OCI-LY1 (cell line): ENCODE data around the gene NAA25.

Experiments
- H2AFZ ChIP-seq: fragments of 200-600 bp; sonication (generic), shearing (Covaris generic); 2 replicates; pipeline ENCODE4 v1.6.0; 2014; ENCODE audit warnings: antibody characterized with exemption, mild to moderate bottlenecking, low read length
- H3F3A ChIP-seq: fragments of 200-600 bp; sonication (generic), shearing (Covaris generic); 2 replicates; pipeline ENCODE4 v1.6.0; 2014; ENCODE audit warnings: mild to moderate bottlenecking, antibody characterized with exemption, low read length, moderate library complexity; ENCODE audit not compliant: insufficient read depth
- H3K27ac ChIP-seq: fragments of 200-600 bp; sonication (generic); 2 replicates; pipeline ENCODE4 v1.5.1; 2014; ENCODE audit warnings: low read length, mixed run types, mild to moderate bottlenecking, low read depth; ENCODE audit not compliant: poor library complexity, severe bottlenecking
- H3K27me3 ChIP-seq: fragments of 200-600 bp; sonication (generic); 2 replicates; pipeline ENCODE4 v1.6.0; 2014; ENCODE audit warnings: antibody characterized with exemption, mild to moderate bottlenecking, low read length, moderate library complexity; ENCODE audit not compliant: insufficient read depth
- H3K36me3 ChIP-seq: fragments of 200-600 bp; sonication (generic); 2 replicates; pipeline ENCODE4 v1.6.1; 2014; ENCODE audit warnings: mild to moderate bottlenecking, antibody characterized with exemption, low read length, moderate library complexity, mixed read lengths; ENCODE audit not compliant: insufficient read depth
- H3K4me1 ChIP-seq: fragments of 200-600 bp; sonication (generic); 2 replicates; pipeline ENCODE4 v1.5.1; 2014; ENCODE audit warnings: mild to moderate bottlenecking, low read length, moderate library complexity; ENCODE audit not compliant: insufficient read depth, severe bottlenecking
- H3K4me2 ChIP-seq: fragments of 200-600 bp; sonication (generic), shearing (Covaris generic); 2 replicates; pipeline ENCODE4 v1.6.1; 2014; ENCODE audit warnings: low read length
- H3K4me3 ChIP-seq: fragments of 200-600 bp; sonication (generic); 2 replicates; pipeline ENCODE4 v1.5.1; 2014; ENCODE audit warnings: low read length, low read depth, mild to moderate bottlenecking, mixed read lengths; ENCODE audit not compliant: poor library complexity, severe bottlenecking
- H3K79me2 ChIP-seq: fragments of 200-600 bp; shearing (Covaris generic); 2 replicates; pipeline ENCODE4 v1.6.1; 2016; ENCODE audit warnings: mixed run types, low read length, mixed read lengths; ENCODE audit not compliant: insufficient read depth
- H3K9ac ChIP-seq: fragments of 200-600 bp; sonication (generic), shearing (Covaris generic); 2 replicates; pipeline ENCODE4 v1.6.1; 2014; ENCODE audit warnings: mild to moderate bottlenecking, low read length, mixed read lengths
- H3K9me2 ChIP-seq: fragments of 200-600 bp; sonication (generic), shearing (Covaris generic); 2 replicates; pipeline ENCODE4 v1.6.1; 2014; ENCODE audit warnings: low read depth, mild to moderate bottlenecking, low read length, mixed read lengths
- H3K9me3 ChIP-seq: fragments of 200-600 bp; shearing (Covaris generic); 2 replicates; pipeline ENCODE4 v1.6.1; 2014; ENCODE audit warnings: low read length, mixed read lengths
- H4K20me1 ChIP-seq: fragments of 200-600 bp; sonication (generic), shearing (Covaris generic); 2 replicates; pipeline ENCODE4 v1.6.0; 2016; ENCODE audit warnings: mild to moderate bottlenecking, low read length; ENCODE audit not compliant: insufficient read depth
- EZH2 ChIP-seq: fragments of 200-600 bp; sonication (generic), shearing (Covaris generic); IDR thresholded peaks from 2 replicates; pipeline ENCODE4 v1.8.0; 2017; ENCODE audit warnings: borderline replicate concordance, mixed run types, mild to moderate bottlenecking, antibody characterized with exemption, low read length, moderate library complexity, mixed read lengths
- TF ChIP-seq, protein P1 (sequence below): fragments of 200-600 bp; sonication (generic), shearing (Covaris generic); IDR thresholded peaks from 2 replicates; pipeline ENCODE4 v1.5.1; 2017; ENCODE audit warnings: mild to moderate bottlenecking, antibody characterized with exemption, low read length, moderate library complexity, mixed read lengths

The NAA25 gene

GRCh38 chr12:112151766-112152541, 43.4 kb upstream of the NAA25 start:
- no peak overlapping the region for H3K4me3 ChIP-seq
- H3K36me3 ChIP-seq = peaks cover 55% of the 10 kb centered on the region
- H3K27ac ChIP-seq = no peak overlapping the region
- no peak for TF ChIP-seq EZH2
- TF ChIP-seq, protein P1, sequence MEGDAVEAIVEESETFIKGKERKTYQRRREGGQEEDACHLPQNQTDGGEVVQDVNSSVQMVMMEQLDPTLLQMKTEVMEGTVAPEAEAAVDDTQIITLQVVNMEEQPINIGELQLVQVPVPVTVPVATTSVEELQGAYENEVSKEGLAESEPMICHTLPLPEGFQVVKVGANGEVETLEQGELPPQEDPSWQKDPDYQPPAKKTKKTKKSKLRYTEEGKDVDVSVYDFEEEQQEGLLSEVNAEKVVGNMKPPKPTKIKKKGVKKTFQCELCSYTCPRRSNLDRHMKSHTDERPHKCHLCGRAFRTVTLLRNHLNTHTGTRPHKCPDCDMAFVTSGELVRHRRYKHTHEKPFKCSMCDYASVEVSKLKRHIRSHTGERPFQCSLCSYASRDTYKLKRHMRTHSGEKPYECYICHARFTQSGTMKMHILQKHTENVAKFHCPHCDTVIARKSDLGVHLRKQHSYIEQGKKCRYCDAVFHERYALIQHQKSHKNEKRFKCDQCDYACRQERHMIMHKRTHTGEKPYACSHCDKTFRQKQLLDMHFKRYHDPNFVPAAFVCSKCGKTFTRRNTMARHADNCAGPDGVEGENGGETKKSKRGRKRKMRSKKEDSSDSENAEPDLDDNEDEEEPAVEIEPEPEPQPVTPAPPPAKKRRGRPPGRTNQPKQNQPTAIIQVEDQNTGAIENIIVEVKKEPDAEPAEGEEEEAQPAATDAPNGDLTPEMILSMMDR = no peak
- H3K79me2 ChIP-seq = no peaks in the 10 kb centered on the region
- H3K4me2 ChIP-seq = no peak overlapping the region
- no peaks in the 10 kb centered on the region for H3K9me2 ChIP-seq
- no peaks in the 10 kb centered on the region for H4K20me1 ChIP-seq
- H3K9ac ChIP-seq = no peak overlapping the region
- no peaks in the 10 kb centered on the region for H3K27me3 ChIP-seq
- no peaks in the 10 kb centered on the region for H3F3A ChIP-seq
- H3K9me3 ChIP-seq = no peaks in the 10 kb centered on the region
- no peak overlapping the region for H2AFZ ChIP-seq
- no peaks in the 10 kb centered on the region for H3K4me1 ChIP-seq

DNA sequence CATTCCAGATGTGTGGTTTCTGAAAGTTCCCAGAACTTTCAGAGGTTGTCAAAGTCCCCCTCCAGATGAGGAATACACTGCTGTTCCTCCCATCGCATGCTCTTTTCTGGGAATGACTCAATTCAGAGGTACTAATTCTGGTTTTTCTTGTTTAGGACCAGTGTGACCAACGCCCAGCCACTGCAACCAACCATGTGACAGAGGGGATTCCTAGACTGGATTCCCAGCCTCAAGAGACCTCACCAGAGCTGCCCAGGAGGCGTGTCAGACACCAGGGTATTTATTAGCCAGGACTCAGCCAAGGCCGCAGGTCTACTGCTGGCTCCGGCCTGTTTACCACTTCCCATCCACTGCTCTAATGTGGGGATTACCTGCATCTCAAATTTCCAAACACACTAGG, 41.0 kb upstream of the NAA25 start:
- no peak for TF ChIP-seq EZH2
- TF ChIP-seq, protein P1 = no peak
- Histone ChIP-seq H3K4me2 (no peak overlapping the region), H2AFZ (no peak overlapping the region), H3K79me2 (no peaks in the 10 kb centered on the region), H3K9ac (no peak overlapping the region), H3K9me2 (no peaks in the 10 kb centered on the region), H3K4me3 (no peak overlapping the region), H4K20me1 (no peaks in the 10 kb centered on the region), H3K4me1 (no peaks in the 10 kb centered on the region), H3K27ac (no peak overlapping the region), H3K27me3 (no peaks in the 10 kb centered on the region), H3K9me3 (no peaks in the 10 kb centered on the region), H3F3A (no peaks in the 10 kb centered on the region), H3K36me3 (peaks cover 73% of the 10 kb centered on the region)

DNA sequence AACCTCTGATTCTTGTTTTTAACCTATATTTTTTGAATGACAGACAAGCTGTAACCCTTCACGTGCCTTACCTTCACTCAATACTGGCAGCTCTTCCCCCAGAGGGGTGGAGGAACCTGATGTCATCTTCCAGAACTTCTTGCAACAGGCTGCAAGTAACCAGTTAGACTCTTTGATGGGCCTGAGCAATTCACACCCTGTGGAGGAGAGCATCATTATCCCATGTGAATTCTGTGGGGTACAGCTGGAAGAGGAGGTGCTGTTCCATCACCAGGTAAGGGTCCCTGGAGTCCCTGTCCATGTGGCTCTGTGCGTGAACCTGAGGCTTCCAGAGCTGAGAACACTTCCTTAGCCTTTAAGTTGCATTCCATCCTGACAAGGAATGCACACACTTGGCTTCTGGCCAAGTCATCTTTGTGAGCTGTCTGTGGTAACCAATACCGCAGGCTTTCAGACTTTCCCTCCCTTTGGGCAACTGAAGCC, 39.5 kb upstream of the NAA25 start:
- no peaks in the 10 kb centered on the region for H3K9me2 ChIP-seq
- peaks cover 80% of the 10 kb centered on the region for H3K36me3 ChIP-seq
- no peak overlapping the region for H3K9ac ChIP-seq
- TF ChIP-seq, protein P1 = no peak
- TF ChIP-seq EZH2 = no peak
- no peak overlapping the region for H3K4me3 ChIP-seq
- H3K4me2 ChIP-seq = no peak overlapping the region
- H4K20me1 ChIP-seq = no peaks in the 10 kb centered on the region
- H2AFZ ChIP-seq = no peak overlapping the region
- no peaks in the 10 kb centered on the region for H3K27me3 ChIP-seq
- H3F3A ChIP-seq = no peaks in the 10 kb centered on the region
- H3K4me1 ChIP-seq = no peaks in the 10 kb centered on the region
- H3K9me3 ChIP-seq = no peaks in the 10 kb centered on the region
- no peak overlapping the region for H3K27ac ChIP-seq
- no peaks in the 10 kb centered on the region for H3K79me2 ChIP-seq
